Measurements from ENCODE around the gene ALOX5. TPM values are rescaled to one million over a fixed set of nuclear protein-coding genes. Genes with fewer than 3 reads are reported as not detected.

Gene ALOX5
- polyA plus RNA-seq, 1 of the 3 experiments (the other 2 are of a cell fraction): not detected

GRCh38 chr10:45399113-45399512 lies 25.1 kb downstream of the ALOX5 start (continued):
- TF ChIP-seq FOXM1 (IDR thresholded peaks at IDR 0.05; ENCODE audit: low read depth): no peak
- no peak for TF ChIP-seq CTCF (IDR thresholded peaks at IDR 0.05)
- TF ChIP-seq, protein P1, sequence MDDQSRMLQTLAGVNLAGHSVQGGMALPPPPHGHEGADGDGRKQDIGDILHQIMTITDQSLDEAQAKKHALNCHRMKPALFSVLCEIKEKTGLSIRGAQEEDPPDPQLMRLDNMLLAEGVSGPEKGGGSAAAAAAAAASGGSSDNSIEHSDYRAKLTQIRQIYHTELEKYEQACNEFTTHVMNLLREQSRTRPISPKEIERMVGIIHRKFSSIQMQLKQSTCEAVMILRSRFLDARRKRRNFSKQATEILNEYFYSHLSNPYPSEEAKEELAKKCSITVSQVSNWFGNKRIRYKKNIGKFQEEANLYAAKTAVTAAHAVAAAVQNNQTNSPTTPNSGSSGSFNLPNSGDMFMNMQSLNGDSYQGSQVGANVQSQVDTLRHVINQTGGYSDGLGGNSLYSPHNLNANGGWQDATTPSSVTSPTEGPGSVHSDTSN (IDR thresholded peaks at IDR 0.05): no peak
- TF ChIP-seq REST (IDR thresholded peaks at IDR 0.05; ENCODE audit: low read depth, low read length): no peak

- H2AFZ ChIP-seq (ENCODE audit: low read depth): no peak overlapping the region
- WGBS (ENCODE audit: low lambda C conversion rate): 20% methylated on average over 8 of the region's 8 CpGs
- peaks cover 40% of the 10 kb centered on the region; the same call in 1 of the 2 replicates for H3K27me3 ChIP-seq (ENCODE audit: insufficient read depth)
- no peaks in the 10 kb centered on the region for H3K79me2 ChIP-seq (ENCODE audit: insufficient read depth)
- no peak overlapping the region for H3K9ac ChIP-seq
- H3K4me1 ChIP-seq (ENCODE audit: control insufficient read depth in 1 of 2, insufficient read depth in 2 of 2, low read depth in 1 of 2, low read length in 1 of 2): no peaks in the 10 kb centered on the region
- no peak overlapping the region for H3K4me3 ChIP-seq (ENCODE audit: low read depth in 2 of 2, low read length in 1 of 2)
- H3K27ac ChIP-seq (ENCODE audit: low read depth in 2 of 2, low read length in 1 of 2): no peak overlapping the region
- no peaks in the 10 kb centered on the region for H3F3A ChIP-seq (replicated peaks; ENCODE audit: insufficient read depth)
- no peaks in the 10 kb centered on the region for H3K9me2 ChIP-seq
- CTCF ChIA-PET: no interaction called here
- H3K4me2 ChIP-seq: no peak overlapping the region
- H4K20me1 ChIP-seq (ENCODE audit: insufficient read depth): no peaks in the 10 kb centered on the region
- no peak for DNase-seq
- H3K9me3 ChIP-seq: no peaks in the 10 kb centered on the region
- POLR2A ChIA-PET: no interaction called here
- H3K36me3 ChIP-seq (replicated peaks in 1 of 2; ENCODE audit: control insufficient read depth in 1 of 2, insufficient read depth in 2 of 2, low read length in 1 of 2): no peaks in the 10 kb centered on the region
- TF ChIP-seq, protein P2, sequence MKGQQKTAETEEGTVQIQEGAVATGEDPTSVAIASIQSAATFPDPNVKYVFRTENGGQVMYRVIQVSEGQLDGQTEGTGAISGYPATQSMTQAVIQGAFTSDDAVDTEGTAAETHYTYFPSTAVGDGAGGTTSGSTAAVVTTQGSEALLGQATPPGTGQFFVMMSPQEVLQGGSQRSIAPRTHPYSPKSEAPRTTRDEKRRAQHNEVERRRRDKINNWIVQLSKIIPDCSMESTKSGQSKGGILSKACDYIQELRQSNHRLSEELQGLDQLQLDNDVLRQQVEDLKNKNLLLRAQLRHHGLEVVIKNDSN (IDR thresholded peaks at IDR 0.05; ENCODE audit: borderline replicate concordance, low read depth): no peak
- no peak for TF ChIP-seq IRF3 (IDR thresholded peaks at IDR 0.05; ENCODE audit: low read depth, low read length)
- no peak for TF ChIP-seq ELF1 (IDR thresholded peaks at IDR 0.05)
- TF ChIP-seq CTCF (IDR thresholded peaks at IDR 0.05): no peak
- TF ChIP-seq, protein P3, sequence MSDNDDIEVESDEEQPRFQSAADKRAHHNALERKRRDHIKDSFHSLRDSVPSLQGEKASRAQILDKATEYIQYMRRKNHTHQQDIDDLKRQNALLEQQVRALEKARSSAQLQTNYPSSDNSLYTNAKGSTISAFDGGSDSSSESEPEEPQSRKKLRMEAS (IDR thresholded peaks at IDR 0.05; ENCODE audit: low read depth): no peak
- no peak for TF ChIP-seq FOXJ3 (CRISPR knock-in tag; IDR thresholded peaks at IDR 0.05)
- TF ChIP-seq RAD21 (IDR thresholded peaks at IDR 0.05; ENCODE audit: low read length): no peak
- TF ChIP-seq SIN3A (IDR thresholded peaks at IDR 0.05; ENCODE audit: borderline replicate concordance, low read depth, low read length): no peak
- TF ChIP-seq, protein P1 (IDR thresholded peaks at IDR 0.05): no peak
- no peak for TF ChIP-seq CHD2 (IDR thresholded peaks at IDR 0.05; ENCODE audit: low read length, partially characterized antibody)
- TF ChIP-seq GABPA (IDR thresholded peaks at IDR 0.05; ENCODE audit: low read depth): no peak
- no peak for TF ChIP-seq FOSL2 (IDR thresholded peaks at IDR 0.05; ENCODE audit: borderline replicate concordance, low read depth)
- no peak for TF ChIP-seq RCOR1 (IDR thresholded peaks at IDR 0.05; ENCODE audit: low read length)
- TF ChIP-seq YY1 (IDR thresholded peaks at IDR 0.05; ENCODE audit: low read depth): no peak
- TF ChIP-seq MXI1 (IDR thresholded peaks at IDR 0.05; ENCODE audit: low read depth, low read length): no peak
- TF ChIP-seq NRF1 (IDR thresholded peaks at IDR 0.05; ENCODE audit: low read depth, low read length): no peak
- no peak for TF ChIP-seq EZH2phosphoT487 (IDR thresholded peaks at IDR 0.05; ENCODE audit: borderline replicate concordance, low read depth)
- TF ChIP-seq JUND (IDR thresholded peaks at IDR 0.05): no peak
These were observed 29.1 kb downstream of the ALOX5 start for GRCh38 chr10:45403151-45403550.

All from SK-N-SH (cell line).